SK-N-MC (cell line): ENCODE results near the gene ATCAY.

Experiments
- EZH2 ChIP-seq: fragments of 200-600 bp; sonication (generic); IDR thresholded peaks from one replicate; pipeline ENCODE4 v1.6.1; 2017; ENCODE audit warnings: antibody characterized with exemption
- FOXP2 ChIP-seq: optimal IDR thresholded peaks from 2 replicates; pipeline ENCODE3; 2011; ENCODE audit warnings: mild to moderate bottlenecking, moderate library complexity; ENCODE audit not compliant: insufficient read depth; ENCODE audit errors: extremely low read length, control extremely low read depth
- POLR2AphosphoS5 ChIP-seq: IDR thresholded peaks from 2 replicates; pipeline ENCODE4 v1.6.1; 2012; ENCODE audit warnings: mild to moderate bottlenecking, low read depth, low read length, borderline replicate concordance

DNA sequence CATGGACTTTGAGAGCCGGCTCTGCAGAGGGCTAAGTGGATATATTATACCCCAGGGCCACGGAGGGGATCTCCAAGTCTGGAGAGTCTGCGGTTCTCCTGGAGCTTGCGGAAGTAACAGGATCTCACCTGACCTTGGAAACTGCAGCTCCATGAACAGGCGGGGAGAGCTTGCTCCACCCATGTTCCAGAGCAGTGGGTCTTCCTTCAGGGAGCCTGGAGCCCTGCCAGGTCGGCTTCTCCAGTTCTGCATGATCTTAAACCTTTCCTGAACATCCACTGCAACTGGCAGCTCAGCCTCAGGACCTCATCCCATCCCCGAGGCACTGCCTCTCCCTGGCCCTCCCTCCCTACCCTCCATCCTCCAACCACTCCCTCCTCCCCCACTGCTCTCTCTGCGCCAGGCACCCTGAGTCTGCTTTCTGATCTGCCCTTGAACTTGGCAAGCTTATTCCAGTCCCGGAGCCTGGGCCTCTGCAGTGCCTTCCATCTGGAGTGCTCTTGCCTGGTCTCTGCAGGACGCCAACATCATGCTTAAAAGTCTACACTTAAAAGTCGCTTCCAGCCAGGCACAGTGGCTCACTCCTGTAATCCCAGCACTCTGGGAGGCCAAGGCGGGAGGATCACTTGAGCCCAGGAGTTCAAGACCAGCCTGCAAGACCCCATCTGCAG lies 13.2 kb downstream of the ATCAY start:
- TF ChIP-seq POLR2AphosphoS5, result no peak
- no peak for TF ChIP-seq EZH2
- no peak for TF ChIP-seq FOXP2
